Endothelial cell of umbilical vein (primary cell): ENCODE measurements around the gene MRPS23. TPM values are rescaled to one million over a fixed set of nuclear protein-coding genes. Genes with fewer than 3 reads are reported as not detected.

Experiments
- BruUV-seq: library from RNA; stranded (reverse); fragments of 400-500 nt; replicated peaks from 2 replicates; lab custom pipeline; 2021; lab: Mats Ljungman, UMichigan
- CTCF ChIA-PET: fragments of 300-600, 350-600 bp; sonication (Branson Sonifier 250); formaldehyde crosslinking; loops from one replicate; lab custom pipeline; 2021; ENCODE audit warnings: antibody characterized with exemption, inconsistent platforms; lab: Charles Lee
- POLR2A ChIA-PET: fragments of 300-600, 350-600 bp; sonication (Branson Sonifier 250); formaldehyde crosslinking; loops from one replicate; lab custom pipeline; 2021; ENCODE audit warnings: antibody characterized with exemption, inconsistent platforms; lab: Charles Lee
- DNase-seq: peaks from one replicate; pipeline ENCODE4 v3.0.0-alpha.2; 2011; ENCODE audit warnings: low read depth, low spot score
- FAIRE-seq: peaks from 2 replicates; lab custom pipeline; 2011; peaks lifted over from hg19 to GRCh38; lab: Jason Lieb, UNC
- H2AFZ ChIP-seq: 2 replicates; pipeline ENCODE4 v1.6.0; 2012; ENCODE audit warnings: low read depth, low read length, control low read depth, inconsistent platforms
- H3K27ac ChIP-seq: 2 replicates; pipeline ENCODE4 v1.5.1; 2011; ENCODE audit warnings: low read depth, mild to moderate bottlenecking, control low read depth, low read length, moderate library complexity; ENCODE audit not compliant: insufficient read depth
- H3K27me3 ChIP-seq, 2 experiments: 2 replicates each; pipeline versions ENCODE4 v1.6.0 to v1.6.1; 2011; ENCODE audit warnings: low read length in 2 of 2, mixed read lengths in 1 of 2; ENCODE audit not compliant: control insufficient read depth in 2 of 2, insufficient read depth in 2 of 2
- H3K36me3 ChIP-seq, 2 experiments: 2 replicates in 1 of 2; 3 replicates in 1 of 2; pipeline ENCODE4 v1.5.1; 2011; ENCODE audit warnings: low read length in 2 of 2, mild to moderate bottlenecking in 1 of 2, moderate library complexity in 1 of 2; ENCODE audit not compliant: control insufficient read depth in 2 of 2, insufficient read depth in 2 of 2; ENCODE audit errors: extremely low read depth in 1 of 2
- H3K4me1 ChIP-seq: 3 replicates; pipeline ENCODE4 v1.5.1; 2011; ENCODE audit warnings: mild to moderate bottlenecking, low read length; ENCODE audit not compliant: control insufficient read depth, insufficient read depth; ENCODE audit errors: extremely low read depth
- H3K4me2 ChIP-seq: 2 replicates; pipeline ENCODE4 v1.6.1; 2011; ENCODE audit warnings: low read length, control low read depth, mixed read lengths; ENCODE audit not compliant: insufficient read depth
- H3K4me3 ChIP-seq, 3 experiments: fragments of 200-600 bp in 1 of 3; sonication (generic), shearing (Covaris generic) in 1 of 3; replicated peaks in 1 of 3; 2 replicates each; pipeline ENCODE4 v1.5.1; 2011 to 2016; ENCODE audit warnings: control low read depth in 3 of 3, low read length in 3 of 3, mild to moderate bottlenecking in 2 of 3, inconsistent platforms in 1 of 3, low read depth in 1 of 3, moderate library complexity in 1 of 3; ENCODE audit not compliant: insufficient read depth in 1 of 3
- H3K79me2 ChIP-seq: 2 replicates; pipeline ENCODE4 v1.6.0; 2012; ENCODE audit warnings: low read length, inconsistent platforms; ENCODE audit not compliant: control insufficient read depth, insufficient read depth
- H3K9ac ChIP-seq: replicated peaks from 2 replicates; pipeline ENCODE3; 2011; ENCODE audit warnings: low read length, control low read depth; ENCODE audit not compliant: insufficient read depth; ENCODE audit errors: extremely low read depth
- H3K9me1 ChIP-seq: replicated peaks from 3 replicates; pipeline ENCODE4 v1.6.0; 2011; ENCODE audit warnings: mild to moderate bottlenecking, low read length; ENCODE audit not compliant: control insufficient read depth, insufficient read depth; ENCODE audit errors: extremely low read depth
- H3K9me3 ChIP-seq: replicated peaks from 2 replicates; pipeline ENCODE4 v1.5.1; 2012; ENCODE audit warnings: low read length, inconsistent platforms; ENCODE audit not compliant: control insufficient read depth, insufficient read depth
- H4K20me1 ChIP-seq: replicated peaks from 2 replicates; pipeline ENCODE3; 2011; ENCODE audit warnings: mild to moderate bottlenecking, low read length; ENCODE audit not compliant: control insufficient read depth, insufficient read depth; ENCODE audit errors: extremely low read depth
- CTCF ChIP-seq, 2 donors: IDR thresholded peaks; 1 replicate in 1 of 2; 2 replicates in 1 of 2; pipeline ENCODE4 v1.5.1; 2011; ENCODE audit warnings: low read length in 2 of 2, mild to moderate bottlenecking in 2 of 2, moderate library complexity in 2 of 2, control low read depth in 1 of 2, inconsistent platforms in 1 of 2, low read depth in 1 of 2; ENCODE audit not compliant: insufficient read depth in 1 of 2; ENCODE audit errors: extremely low read depth in 1 of 2
- EZH2 ChIP-seq: IDR thresholded peaks from 2 replicates; pipeline ENCODE4 v1.6.1; 2012; ENCODE audit warnings: borderline replicate concordance, low read depth, mild to moderate bottlenecking, moderate library complexity, low read length, inconsistent platforms; ENCODE audit not compliant: severe bottlenecking
- FOS ChIP-seq: IDR thresholded peaks from 2 replicates; pipeline ENCODE4 v1.6.1; 2011; ENCODE audit warnings: mild to moderate bottlenecking, low read length, moderate library complexity, borderline replicate concordance; ENCODE audit not compliant: insufficient read depth
- GATA2 ChIP-seq: IDR thresholded peaks from 2 replicates; pipeline ENCODE4 v1.7.0; 2011; ENCODE audit warnings: low read depth, mild to moderate bottlenecking, moderate library complexity, mixed read lengths, low read length; ENCODE audit not compliant: insufficient read length, insufficient read depth
- JUN ChIP-seq: IDR thresholded peaks from 2 replicates; pipeline ENCODE4 v1.6.1; 2011; ENCODE audit warnings: borderline replicate concordance, low read depth; ENCODE audit not compliant: insufficient read length, insufficient read depth
- MYC ChIP-seq: IDR thresholded peaks from one replicate; pipeline ENCODE4 v1.6.1; 2011; ENCODE audit warnings: mild to moderate bottlenecking, low read depth, low read length
- POLR2A ChIP-seq: IDR thresholded peaks from 2 replicates; pipeline ENCODE4 v1.6.1; 2012; ENCODE audit warnings: low read depth, mild to moderate bottlenecking, control low read depth, low read length
- POLR2AphosphoS5 ChIP-seq: IDR thresholded peaks from 2 replicates; pipeline ENCODE4 v1.6.1; 2012; ENCODE audit warnings: low read depth, mild to moderate bottlenecking, control low read depth, low read length, moderate library complexity; ENCODE audit not compliant: insufficient read depth
- dilution Hi-C: fragments of 300-500 bp; cut with MboI; formaldehyde crosslinking; loops from one replicate; pipeline ENCODE4 v1.15.0; 2019; ENCODE audit warnings: low sequenced_read_pairs; ENCODE audit not compliant: extremely low pct_ligation_motif_present
- intact Hi-C: fragments of 100-400 bp; cut with micrococcal nuclease; formaldehyde crosslinking; loops from one replicate; pipeline ENCODE4 v1.10.0; 2022
- polyA plus RNA-seq, 4 experiments: library from polyadenylated mRNA; depleted of rRNA in 3 of 4; stranded (reverse) in 3 of 4; unstranded in 1 of 4; fragments of >200 nt; gene quantifications; 2 replicates each; pipeline versions ENCODE4 v1.2.1 to v1.2.3, GENCODE V29; 2011 to 2012; ENCODE audit warnings: missing spikeins in 1 of 4
- total RNA-seq: library from RNA; stranded (reverse); gene quantifications from 2 replicates; pipeline ENCODE4 v1.2.3, GENCODE V29; 2021
- TF ChIP-seq, protein P1 (sequence below): IDR thresholded peaks from 2 replicates; pipeline ENCODE4 v1.6.1; 2011; ENCODE audit not compliant: insufficient read depth, insufficient read length

The MRPS23 gene
- total and polyA plus RNA-seq, 2 donors (not counting 3 experiments of a cell fraction or from before 2014, with no cell fraction given), result 39.9 to 46.2 TPM

DNA sequence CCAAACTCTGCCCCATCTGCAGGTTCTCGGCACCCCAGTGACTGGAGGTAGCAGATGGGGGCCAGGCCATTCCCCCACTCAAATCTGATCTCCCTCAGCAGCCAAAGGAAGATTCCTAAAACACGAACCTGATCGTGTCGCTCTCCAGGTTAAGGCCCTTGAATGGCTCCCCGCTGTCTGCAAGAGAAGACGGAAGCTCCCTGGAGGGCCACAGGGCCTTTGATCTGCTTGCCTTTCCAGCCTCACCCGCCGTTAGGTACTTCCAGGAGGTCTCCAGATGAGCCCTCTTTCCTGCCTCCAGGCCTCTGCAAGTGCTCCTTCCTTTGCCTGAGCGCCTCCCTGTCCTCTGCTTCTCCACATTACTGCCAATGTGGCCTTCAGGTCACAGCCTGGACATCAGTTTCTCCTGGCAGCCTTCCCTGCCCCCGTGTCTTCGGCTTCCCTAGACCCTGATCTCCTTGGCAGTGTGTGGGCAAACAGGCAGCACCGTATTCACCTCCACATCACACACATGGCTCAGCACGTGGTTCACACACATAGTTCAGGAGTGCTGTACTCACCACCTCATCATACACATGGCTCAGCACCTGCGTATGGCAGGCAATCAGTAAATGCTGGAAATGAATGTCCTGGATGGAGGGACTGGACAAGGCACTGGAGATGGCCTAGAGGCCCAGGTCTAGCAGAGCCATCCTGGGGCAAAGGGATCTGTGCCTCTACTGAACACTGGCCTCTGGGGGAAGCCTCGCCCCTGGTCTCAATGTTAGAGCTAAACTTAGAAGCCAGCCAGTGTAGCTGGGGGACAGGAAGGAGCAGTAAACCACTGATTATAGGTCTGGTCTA lies 26.4 kb upstream of the MRPS23 start:
- no peak overlapping the region for H3K4me2 ChIP-seq
- FAIRE-seq (no peak), DNase-seq (no peak)
- peaks cover 0 to 2% of the 10 kb centered on the region in 2 experiments for H3K36me3 ChIP-seq
- H4K20me1 ChIP-seq, result no peaks in the 10 kb centered on the region
- peak overlapping the region; percentile 40 for H3K9ac ChIP-seq
- intact Hi-C loops (no loop called here), dilution Hi-C loops (no loop called here)
- peaks cover 58% of the 10 kb centered on the region for H3K4me1 ChIP-seq
- TF ChIP-seq POLR2AphosphoS5, result no peak
- TF ChIP-seq POLR2A, result peak; percentile 5
- H3K79me2 ChIP-seq, result no peaks in the 10 kb centered on the region
- peak overlapping the region; percentile 96 for H3K27ac ChIP-seq
- ChIA-PET CTCF (interaction anchor here (0.9 to 11.3 kb wide), 21 partner anchors 9 to 124 kb away, joined by 3 to 202 read pairs (median 5); partner anchors contain the start of genes CUEDC1, MRPS23 and VEZF1), POLR2A (interaction anchor here (0.8 to 2.0 kb wide), 5 partner anchors 15 to 117 kb away, joined by 3 to 9 read pairs (median 6); no protein-coding TSS in a partner anchor)
- H3K4me3 ChIP-seq, result no peak overlapping the region
- no TSS peak for BruUV-seq
- no peaks in the 10 kb centered on the region for H3K9me3 ChIP-seq
- H3K9me1 ChIP-seq, result no peaks in the 10 kb centered on the region
- no peak overlapping the region for H2AFZ ChIP-seq
- H3K27me3 ChIP-seq, result no peaks in the 10 kb centered on the region

- H2AFZ ChIP-seq, result no peak overlapping the region
- peak; percentile 99 for FAIRE-seq
- H3K27ac ChIP-seq, result peak overlapping the region; percentile 96
- H3K4me2 ChIP-seq, result peak overlapping the region; percentile 48
- dilution Hi-C loops, result no loop called here
- ChIA-PET POLR2A (interaction anchor here (0.6 to 2.0 kb wide), 8 partner anchors 14 to 118 kb away, joined by 3 to 9 read pairs (median 6); partner anchors contain the start of gene VEZF1), CTCF (interaction anchor here (0.7 to 11.3 kb wide), 26 partner anchors 9 to 238 kb away, joined by 3 to 202 read pairs (median 5); partner anchors contain the start of genes CUEDC1, MRPS23 and SRSF1)
- H3K36me3 ChIP-seq, result peaks cover 0 to 2% of the 10 kb centered on the region in 2 experiments
- intact Hi-C loops, result loop anchor here (1.0 kb wide), 5 partner anchors 17 to 120 kb away; no protein-coding TSS in a partner anchor
- peaks cover 58% of the 10 kb centered on the region for H3K4me1 ChIP-seq
- H3K27me3 ChIP-seq, result no peaks in the 10 kb centered on the region
- H3K9me3 ChIP-seq, result no peaks in the 10 kb centered on the region
- no peaks in the 10 kb centered on the region for H4K20me1 ChIP-seq
- H3K9me1 ChIP-seq, result no peaks in the 10 kb centered on the region
- TF ChIP-seq GATA2 (no peak), FOS (peak; percentile 63), MYC (no peak), EZH2 (no peak), CTCF (IDR thresholded peaks at IDR 0.05; ENCODE audit: extremely low read depth in 1 of 2, insufficient read depth in 1 of 2, low read depth in 1 of 2, low read length in 2 of 2) (peak; percentile 57 to 58), POLR2AphosphoS5 (peak; percentile 95), POLR2A (no peak), JUN (peak; percentile 70)
- TF ChIP-seq, protein P1, sequence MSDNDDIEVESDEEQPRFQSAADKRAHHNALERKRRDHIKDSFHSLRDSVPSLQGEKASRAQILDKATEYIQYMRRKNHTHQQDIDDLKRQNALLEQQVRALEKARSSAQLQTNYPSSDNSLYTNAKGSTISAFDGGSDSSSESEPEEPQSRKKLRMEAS, result no peak
- peak overlapping the region; percentile 89 for H3K9ac ChIP-seq
- BruUV-seq, result no TSS peak
- peak; percentile 98 for DNase-seq
- H3K79me2 ChIP-seq, result no peaks in the 10 kb centered on the region
- peak overlapping the region in 1 of 3 experiments; percentile 12 for H3K4me3 ChIP-seq
Measured at GRCh38 chr17:57875290-57876022, 25.6 kb upstream of the MRPS23 start.
